Ishikawa (cell line): Measurements from ENCODE around the gene MON2.
A peak's percentile ranks its signal among the peaks of the same experiment; 100 is the strongest.

Source experiments
- CEBPB ChIP-seq: IDR thresholded peaks from 2 replicates; pipeline ENCODE4 v1.6.1; 2012
- CREB1 ChIP-seq: IDR thresholded peaks from 2 replicates; pipeline ENCODE4 v1.6.1; 2012; ENCODE audit warnings: low read depth
- EGR1 ChIP-seq: IDR thresholded peaks from 2 replicates; pipeline ENCODE4 v1.6.1; 2012
- EP300 ChIP-seq: IDR thresholded peaks from 2 replicates; pipeline ENCODE4 v1.6.1; 2012; ENCODE audit warnings: borderline replicate concordance
- FOXM1 ChIP-seq: IDR thresholded peaks from 2 replicates; pipeline ENCODE4 v1.6.1; 2012; ENCODE audit warnings: low read depth, borderline replicate concordance
- MAX ChIP-seq: IDR thresholded peaks from 2 replicates; pipeline ENCODE4 v1.6.1; 2012
- NFIC ChIP-seq: IDR thresholded peaks from 2 replicates; pipeline ENCODE4 v1.6.1; 2012
- RAD21 ChIP-seq: IDR thresholded peaks from 2 replicates; pipeline ENCODE4 v1.6.1; 2012; ENCODE audit warnings: low read depth
- REST ChIP-seq: IDR thresholded peaks from 2 replicates; pipeline ENCODE4 v1.6.1; 2012; ENCODE audit warnings: low read depth, mild to moderate bottlenecking
- TAF1 ChIP-seq: IDR thresholded peaks from 2 replicates; pipeline ENCODE4 v1.6.1; 2012; ENCODE audit warnings: low read depth, mild to moderate bottlenecking
- TCF12 ChIP-seq: IDR thresholded peaks from 2 replicates; pipeline ENCODE4 v1.6.1; 2012; ENCODE audit warnings: low read depth
- TEAD4 ChIP-seq: IDR thresholded peaks from 2 replicates; pipeline ENCODE4 v1.6.1; 2012
- USF1 ChIP-seq: IDR thresholded peaks from 2 replicates; pipeline ENCODE4 v1.6.1; 2012
- YY1 ChIP-seq: IDR thresholded peaks from 2 replicates; pipeline ENCODE4 v1.6.1; 2012; ENCODE audit warnings: low read depth
- ZBTB7A ChIP-seq: IDR thresholded peaks from 2 replicates; pipeline ENCODE4 v1.6.1; 2012; ENCODE audit warnings: low read depth

The MON2 gene

GRCh38 chr12:62581288-62582064 lies 114.8 kb downstream of the MON2 start:
- TF ChIP-seq ZBTB7A (no peak), RAD21 (peak; percentile 79)

GRCh38 chr12:62582065-62582366 lies 115.4 kb downstream of the MON2 start:
- TF ChIP-seq MAX (no peak), FOXM1 (no peak), TAF1 (no peak), YY1 (no peak), ZBTB7A (no peak), CEBPB (no peak), TCF12 (no peak), EP300 (no peak), RAD21 (no peak), TEAD4 (no peak)

- TF ChIP-seq ZBTB7A (no peak), REST (no peak), TAF1 (no peak), YY1 (no peak), NFIC (no peak), USF1 (no peak), EGR1 (no peak), FOXM1 (no peak), MAX (no peak), RAD21 (no peak), TCF12 (no peak), CEBPB (no peak), TEAD4 (no peak), EP300 (no peak), CREB1 (no peak)
These were observed 118.0 kb downstream of the MON2 start for GRCh38 chr12:62584619-62585018.

GRCh38 chr12:62586850-62587249 lies 120.2 kb downstream of the MON2 start:
- no peak for TF ChIP-seq YY1
- no peak for TF ChIP-seq TCF12
- TF ChIP-seq TAF1, result no peak
- no peak for TF ChIP-seq USF1
- TF ChIP-seq CEBPB, result no peak
- no peak for TF ChIP-seq EP300
- no peak for TF ChIP-seq REST
- no peak for TF ChIP-seq RAD21
- no peak for TF ChIP-seq FOXM1

GRCh38 chr12:62588916-62589315 lies 122.3 kb downstream of the MON2 start:
- TF ChIP-seq NFIC (no peak), CEBPB (no peak), YY1 (no peak), USF1 (no peak), MAX (no peak), REST (no peak), CREB1 (no peak), EGR1 (no peak)
